ENCODE results near the gene UBE2I.

DNA sequence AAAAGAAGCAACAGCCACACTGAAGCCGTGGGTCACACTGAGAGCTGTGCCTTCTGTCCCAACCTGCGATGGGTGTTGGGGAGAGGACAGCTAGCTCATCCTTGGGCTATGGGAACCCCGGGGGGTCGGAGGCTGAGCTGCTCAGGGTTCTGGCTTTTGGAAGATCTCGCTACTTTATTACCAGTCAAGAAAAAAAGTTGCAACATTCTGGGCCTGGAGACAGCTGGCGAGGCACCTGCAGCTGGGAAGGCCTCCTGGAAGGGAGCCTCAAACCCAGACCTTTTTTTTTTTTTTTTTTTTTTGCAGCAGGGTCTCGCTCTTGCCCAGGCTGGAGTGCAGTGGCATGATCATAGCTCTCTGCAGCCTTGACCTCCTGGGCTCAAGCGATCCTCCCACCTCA is 28.7 kb upstream of the UBE2I start:
- TF ChIP-seq CTCF (IDR thresholded peaks at IDR 0.05) (no peak), EZH2 (IDR thresholded peaks at IDR 0.05; ENCODE audit: borderline replicate concordance, insufficient read depth, low read depth, low read length, poor library complexity, severe bottlenecking) (no peak)

All from B cell (primary cell).